OCI-M2 (cell line): ENCODE results near the gene LHX6.

ENCODE experiments used
- DNase-seq: peaks from one replicate; lab custom pipeline; 2025; ENCODE audit not compliant: unreplicated experiment; lab: John Stamatoyannopoulos, UW

Gene LHX6

DNA sequence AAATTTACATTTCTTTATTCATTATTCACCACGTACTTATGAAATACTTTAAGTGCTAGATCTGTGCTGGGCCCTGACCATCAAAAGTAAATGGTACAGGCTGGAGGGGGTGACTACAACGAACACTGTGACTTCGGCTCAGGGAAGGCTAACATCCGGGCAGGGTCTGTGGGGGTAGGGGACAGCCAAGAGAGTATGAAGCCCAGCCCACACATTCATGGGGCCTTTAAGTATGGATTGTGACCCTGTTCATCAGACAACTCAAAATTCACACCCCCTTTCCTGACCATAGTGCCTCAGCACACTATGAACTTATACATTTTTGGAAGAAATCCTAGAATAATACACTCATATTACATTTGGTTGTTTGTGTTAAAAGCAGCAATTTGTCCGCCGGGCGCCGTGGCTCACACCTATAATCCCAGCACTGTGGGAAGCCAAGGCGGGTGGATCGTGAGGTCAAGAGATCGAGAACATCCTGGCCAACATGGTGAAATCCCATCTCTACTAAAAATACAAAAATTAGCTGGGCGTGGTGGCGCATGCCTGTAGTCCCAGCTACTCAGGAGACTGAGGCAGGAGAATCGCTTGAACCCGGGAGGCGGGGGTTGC, 35.7 kb downstream of the LHX6 start:
- DNase-seq: no peak

DNA sequence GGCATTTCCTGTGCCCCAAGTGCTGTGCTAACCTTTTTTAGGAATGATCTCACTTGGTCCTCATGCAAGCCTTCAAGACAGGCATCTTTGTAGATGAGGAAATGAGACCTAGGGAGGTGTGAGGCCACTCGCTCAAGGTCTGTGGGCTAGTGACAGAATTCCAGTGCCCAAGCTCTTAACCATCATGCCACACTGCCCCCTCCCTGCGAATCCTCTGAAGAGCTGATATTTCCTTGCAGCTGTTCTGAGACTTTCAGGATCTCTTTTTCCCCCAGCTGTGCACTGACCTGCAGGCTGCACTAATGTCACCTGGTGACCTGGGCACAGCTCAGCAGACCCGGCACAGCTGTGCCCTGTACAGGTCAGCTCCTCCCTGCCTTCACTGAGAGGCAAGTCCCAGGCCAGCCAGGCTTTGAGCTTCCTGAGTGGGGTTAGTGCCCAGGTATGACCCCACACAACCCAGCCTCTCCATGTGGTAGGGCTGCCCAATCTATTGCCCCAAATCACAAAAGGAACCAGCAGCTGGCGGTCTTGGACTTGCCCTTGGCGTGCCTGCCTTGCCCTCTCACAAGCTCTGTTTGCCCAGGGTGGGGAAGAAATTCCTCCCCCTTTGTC, 36.4 kb downstream of the LHX6 start:
- DNase-seq: no peak

DNA sequence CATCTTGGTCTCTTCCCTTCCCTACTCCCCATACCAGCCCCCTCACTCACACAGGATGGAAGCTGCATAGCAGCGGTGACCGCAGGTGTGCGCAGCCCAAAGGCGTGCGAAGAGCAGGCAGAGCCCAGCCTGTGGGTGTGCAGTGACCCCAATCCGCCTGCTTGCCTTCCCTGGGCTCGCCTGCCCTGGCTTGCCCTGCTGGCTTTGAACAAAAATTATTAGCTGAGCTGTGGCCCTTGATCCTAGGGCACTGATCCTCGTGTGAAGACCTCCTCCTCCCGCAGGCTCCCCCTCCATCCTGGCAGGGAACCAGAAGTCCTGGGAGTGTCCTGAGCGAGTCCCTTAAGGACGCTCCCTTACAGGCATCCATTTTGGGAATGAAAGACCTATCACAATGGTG, 37.2 kb downstream of the LHX6 start:
- no peak for DNase-seq

DNA sequence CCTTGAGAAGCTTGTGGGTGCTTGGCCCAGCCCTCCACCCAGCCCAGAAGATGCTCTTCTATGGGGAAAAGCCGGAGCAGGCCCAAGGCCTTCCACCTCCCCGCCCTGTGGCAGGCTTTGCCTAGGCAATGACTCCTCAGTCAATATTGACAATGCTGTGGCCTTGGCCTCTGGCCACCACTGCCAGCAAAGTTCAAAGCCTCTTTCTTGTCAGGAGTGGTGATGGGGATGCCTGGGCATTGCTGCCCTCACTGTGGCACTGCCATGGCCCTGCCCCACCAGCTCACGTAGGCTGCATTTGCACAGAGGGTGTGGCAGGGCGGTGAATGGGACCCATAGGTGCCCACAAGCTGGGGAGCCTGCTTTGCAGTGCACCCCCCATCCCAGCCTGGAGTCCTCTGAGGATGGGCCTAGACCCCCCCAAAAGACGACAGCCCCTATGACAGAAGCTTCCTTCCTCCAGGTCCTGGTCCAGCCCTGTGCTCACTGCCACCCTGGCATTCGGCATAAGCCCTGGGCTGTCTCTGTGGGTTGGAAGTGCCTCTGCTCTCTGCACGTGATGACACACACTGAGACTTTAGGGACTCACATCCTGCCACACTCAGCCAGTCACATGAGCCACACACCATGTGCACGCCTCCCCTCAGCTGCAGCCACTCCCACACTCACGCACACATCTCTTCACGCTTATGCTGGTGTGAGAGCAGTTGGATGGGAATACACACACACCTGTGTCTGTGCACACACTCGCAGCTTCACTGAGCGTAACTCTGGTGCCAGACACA, 38.0 kb downstream of the LHX6 start:
- no peak for DNase-seq

DNA sequence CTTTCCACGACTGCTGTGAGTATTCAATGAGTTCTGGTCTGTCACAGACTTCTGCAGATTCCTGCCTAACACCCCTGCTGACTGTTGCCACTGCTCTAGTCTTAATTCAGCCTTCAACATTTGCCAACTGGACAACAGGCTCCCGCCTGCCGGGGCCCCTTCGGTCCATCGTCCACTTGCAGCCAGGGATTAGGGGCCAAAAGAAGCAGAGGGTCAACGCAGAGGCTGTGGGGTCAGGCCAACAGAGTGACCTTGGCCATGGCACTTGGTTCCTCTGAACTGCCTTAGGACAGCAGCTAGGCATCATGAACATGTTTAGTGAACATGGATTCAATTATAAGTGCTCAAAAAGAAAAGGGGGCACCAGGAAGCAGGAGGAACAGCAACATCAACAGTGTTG, 40.4 kb downstream of the LHX6 start:
- no peak for DNase-seq

DNA sequence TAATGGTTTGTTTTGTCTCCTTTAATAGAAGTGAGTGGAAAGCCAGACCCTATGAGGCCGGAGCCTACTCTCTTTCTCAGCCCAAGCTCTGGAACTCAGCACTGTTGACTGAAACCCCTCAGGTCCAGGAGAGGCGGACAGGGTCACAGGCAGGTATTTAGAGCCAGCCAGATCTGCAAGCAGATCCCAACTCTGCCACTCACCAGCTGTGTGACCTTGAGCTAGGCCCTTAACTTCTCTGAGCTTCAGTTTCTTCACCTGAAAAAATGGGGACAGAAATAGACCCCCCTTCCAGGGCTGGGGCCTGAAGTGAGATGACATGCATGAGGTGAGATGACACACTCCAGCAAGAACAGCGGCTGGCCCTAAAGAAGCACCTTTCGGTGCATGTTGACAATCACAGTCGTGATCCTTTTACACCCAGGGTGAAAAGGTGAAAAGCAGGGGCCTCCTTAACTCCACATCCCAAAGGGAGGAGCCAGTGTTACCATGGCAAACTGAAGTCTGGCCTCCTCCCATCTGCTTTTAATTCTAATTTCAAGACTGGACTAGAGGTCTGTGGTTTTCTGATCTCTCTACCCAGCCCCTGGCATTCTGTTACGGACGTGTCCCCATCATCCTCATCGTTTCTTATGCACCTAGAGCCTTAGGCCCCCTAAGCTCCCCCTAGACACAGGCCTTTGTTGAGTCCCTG, 41.8 kb downstream of the LHX6 start:
- DNase-seq: no peak

DNA sequence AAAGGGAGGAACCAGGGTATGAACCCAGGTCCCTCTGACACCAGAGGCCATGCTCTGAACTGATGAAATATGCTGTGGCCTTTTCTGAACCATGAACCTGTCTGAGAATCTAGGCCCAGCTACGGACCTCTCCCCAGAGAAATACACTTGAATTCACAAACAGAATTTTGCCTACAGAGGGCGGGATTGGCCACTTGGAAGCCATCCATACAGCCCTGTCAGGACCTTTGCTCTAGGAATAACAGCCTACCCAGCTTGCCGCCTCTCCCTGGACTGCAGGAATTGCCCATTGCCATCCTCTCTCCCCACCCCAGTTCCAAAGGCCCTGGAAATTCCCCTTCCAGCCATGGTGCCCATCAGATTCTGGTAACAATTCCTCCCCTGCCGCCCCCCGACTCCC, 42.5 kb downstream of the LHX6 start:
- DNase-seq: no peak

DNA sequence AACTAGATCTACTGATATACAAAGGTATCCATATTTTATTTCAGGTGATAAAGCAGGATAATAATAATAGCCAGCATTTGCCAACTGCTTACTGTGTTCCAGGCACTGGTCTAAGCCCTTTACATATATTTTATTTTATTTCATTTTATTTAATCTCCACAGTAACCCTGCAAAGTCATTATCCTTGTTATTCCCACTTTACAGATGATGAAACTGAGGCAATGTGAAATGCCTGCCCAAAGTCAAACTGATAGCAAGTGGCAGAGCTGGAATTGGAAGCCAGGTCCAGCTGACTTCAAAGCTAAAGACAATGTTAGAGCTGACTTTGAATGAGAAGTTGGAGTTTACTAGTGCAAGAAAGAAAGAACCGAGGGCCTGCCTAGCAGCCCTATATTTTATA, 44.2 kb downstream of the LHX6 start:
- no peak for DNase-seq

DNA sequence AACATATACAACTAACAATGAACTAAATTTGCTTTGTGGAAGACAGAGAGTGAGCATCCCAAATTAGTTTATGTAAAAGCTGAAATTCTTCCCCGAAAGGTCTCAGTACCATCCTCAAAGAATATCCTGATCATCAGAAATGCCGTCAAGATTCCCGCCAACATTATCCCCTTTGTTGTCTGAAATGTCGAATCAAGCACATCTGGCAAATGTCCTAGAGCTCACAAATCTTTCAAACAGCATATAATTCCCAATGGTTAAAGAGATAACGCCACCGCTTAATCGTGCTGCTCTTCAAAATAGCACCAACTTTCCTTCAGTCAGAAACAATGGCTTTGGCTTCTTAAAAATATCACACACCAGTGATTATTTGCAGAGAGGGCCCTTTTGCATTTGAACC, 45.3 kb downstream of the LHX6 start:
- no peak for DNase-seq

DNA sequence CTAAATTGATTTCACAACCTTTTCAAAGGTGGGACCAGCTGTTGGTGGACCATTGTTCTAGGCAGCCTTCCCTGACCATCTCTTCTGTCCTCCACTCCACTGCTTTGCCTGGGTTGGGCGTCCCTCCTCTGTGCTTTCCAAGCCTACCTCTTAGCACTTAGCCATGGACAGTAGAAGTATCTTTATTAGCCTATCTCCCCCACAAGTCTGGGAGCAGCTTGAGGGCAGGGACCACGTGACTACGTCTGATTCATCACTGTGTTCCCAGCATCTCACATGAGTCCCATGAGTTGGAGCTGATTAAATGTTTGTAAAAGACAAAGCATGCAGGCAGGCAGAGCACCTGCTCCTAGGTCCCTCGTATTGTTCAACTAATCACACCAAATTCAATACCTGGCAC, 48.1 kb downstream of the LHX6 start:
- DNase-seq: no peak

DNA sequence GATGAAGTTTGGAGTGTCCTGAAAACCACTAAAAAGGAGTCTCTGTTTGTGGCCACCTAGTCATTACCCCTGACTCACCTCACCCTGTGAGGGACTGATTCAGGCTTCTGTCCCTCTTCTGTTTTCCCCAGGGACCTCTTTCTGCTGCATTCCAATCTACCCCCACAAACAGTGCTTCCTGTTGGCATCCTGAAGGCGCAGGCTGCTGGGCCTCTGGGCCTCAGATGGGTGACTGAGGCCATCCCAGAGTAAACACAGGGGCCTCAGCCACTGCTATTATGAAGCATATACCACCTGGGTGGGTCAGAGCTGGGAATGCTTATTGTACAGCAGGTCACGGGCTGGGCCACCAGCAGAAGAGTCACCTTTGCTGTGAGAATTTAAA, 49.1 kb downstream of the LHX6 start:
- DNase-seq: no peak

DNA sequence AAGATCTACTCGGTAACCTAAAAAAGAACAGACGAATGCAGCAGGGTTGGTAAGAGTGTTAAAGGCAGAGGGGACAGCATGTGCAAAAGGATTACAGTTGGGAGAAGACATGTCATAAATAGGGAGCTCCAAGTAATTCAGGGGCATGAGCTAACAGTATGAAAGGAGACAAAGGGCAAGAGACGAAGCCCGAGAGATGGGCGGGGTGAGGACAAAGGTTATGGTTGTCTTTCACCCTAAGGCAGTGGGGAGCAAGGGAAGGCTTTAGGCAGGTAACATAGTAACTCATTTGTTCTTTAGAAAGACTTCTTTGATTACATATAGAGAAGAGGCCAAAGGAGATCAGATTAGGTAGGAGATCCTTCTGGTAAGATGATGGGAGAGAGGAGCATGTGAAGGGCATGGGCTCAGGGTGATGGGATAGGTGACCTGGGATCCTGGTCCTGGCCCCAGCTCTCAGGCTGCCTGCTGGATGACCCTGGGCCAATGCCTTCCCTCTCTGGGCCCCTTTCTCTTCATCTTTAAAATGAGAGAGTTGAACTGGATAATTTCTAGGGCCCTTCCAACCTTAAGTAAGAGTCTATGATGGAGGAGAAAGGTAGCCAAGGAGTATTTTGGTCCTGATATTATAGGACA, 49.6 kb downstream of the LHX6 start:
- no peak for DNase-seq

DNA sequence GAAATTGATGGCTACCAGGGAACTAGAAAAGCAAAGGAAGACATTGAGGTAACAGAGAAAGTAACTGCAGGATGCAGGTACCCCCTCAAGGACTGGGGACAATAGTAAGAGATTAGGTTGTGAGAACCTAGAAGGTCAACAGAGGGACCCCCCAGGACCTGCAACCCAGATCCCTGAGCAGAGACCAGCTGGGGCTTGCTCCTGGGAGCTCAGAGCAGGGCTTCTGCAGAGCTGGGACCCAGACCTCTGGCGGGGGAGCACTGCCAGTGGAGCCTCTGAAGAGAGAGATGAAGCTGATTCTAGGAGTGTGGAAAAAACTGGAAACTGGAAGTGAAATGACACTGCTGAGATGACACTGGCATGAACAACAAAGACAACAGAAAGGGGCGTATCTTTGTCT, 51.8 kb downstream of the LHX6 start:
- DNase-seq: no peak

DNA sequence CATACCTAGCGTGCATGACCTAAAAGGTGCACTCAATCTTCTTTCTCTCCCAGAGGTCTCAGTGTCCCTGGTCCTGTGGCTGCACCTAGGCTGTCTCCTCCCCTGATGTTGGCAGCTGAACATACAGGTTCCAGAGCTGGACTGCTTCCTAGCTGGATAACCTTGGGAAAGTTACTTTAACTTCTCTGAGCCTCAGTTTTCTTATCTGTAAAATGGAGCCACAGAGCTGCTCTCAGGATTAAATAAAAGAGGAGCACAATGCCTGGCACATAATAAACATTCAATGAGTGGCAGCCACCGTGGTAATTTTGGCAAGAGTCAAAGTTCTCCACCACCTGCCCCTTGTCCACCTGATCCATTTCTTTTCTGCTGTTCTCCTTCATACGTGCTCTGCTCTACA, 55.1 kb downstream of the LHX6 start:
- DNase-seq: no peak

DNA sequence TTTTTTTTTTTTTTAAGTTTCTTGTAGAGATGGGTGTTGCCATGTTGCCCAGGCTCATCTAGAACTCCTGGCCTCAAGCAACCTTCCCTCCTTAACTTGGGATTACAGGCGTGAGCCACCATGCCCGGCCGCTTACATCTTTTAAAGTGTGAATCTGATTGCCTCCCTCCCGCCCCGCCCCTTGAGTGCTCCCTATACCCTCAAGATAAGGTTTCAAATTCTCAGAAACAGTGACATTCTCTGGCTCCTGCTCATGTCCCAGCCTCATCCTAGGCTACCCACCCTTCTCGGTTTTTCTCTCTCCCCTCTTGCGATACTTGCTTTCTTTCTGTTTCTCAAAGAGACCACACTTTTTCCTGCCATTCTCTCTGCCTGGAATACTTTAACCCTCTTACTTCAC, 56.6 kb downstream of the LHX6 start:
- no peak for DNase-seq

DNA sequence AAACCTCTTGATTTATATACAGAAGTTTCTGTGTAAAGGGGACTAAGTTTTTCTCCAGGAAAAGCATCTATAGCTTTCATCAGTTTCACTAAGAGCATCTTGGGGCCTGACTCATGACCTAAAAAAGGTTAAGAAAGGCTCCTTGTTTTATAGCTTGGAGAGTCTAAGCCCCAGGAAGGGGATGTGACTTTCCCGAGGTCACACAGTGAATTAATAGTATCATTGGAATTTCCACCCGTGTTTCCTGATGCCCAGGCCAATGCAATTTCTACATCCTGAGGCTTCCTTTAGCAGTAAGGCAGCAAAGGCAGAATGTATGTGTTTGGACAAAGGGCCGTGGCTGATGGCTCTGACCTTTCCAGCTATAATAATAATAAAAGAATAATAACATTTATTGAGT, 60.4 kb downstream of the LHX6 start:
- DNase-seq: no peak

DNA sequence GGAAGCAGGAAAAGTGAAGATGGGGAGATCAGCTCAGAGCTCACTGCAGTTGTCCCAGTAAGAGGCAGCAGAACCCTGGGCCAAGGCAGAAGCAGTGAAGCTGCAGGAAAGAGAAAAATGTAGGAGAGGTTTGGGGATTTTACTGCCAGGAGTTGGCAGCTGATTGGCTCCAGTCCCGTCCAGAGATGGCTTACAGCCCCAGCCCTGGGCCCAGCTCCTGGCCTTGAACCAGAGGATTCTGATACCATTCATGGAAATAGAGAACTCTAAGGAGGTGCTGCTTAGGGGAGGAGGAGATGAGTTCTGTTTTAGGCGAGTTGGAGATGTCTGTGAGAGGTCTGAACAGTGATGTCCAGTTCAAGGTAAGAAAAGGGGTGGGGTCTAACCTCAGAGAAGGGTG, 64.5 kb downstream of the LHX6 start:
- no peak for DNase-seq

DNA sequence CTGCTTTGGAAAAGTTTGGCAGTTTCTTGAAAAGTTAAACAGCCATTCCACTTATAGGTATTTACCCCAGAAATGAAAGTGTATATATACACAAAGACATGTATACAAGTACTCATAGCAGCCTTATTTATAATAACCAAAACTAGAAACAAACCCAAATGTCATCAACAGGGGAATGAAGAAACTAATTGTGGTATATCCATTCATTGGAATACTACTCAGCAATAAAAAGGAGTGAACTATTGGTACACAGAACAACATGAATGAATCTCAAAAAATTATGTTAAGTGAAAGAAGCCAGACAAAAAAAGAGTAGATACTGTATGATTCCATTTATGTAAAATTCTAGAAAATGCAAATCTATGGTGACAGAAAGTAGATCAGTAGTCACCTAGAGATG, 66.3 kb downstream of the LHX6 start:
- no peak for DNase-seq

DNA sequence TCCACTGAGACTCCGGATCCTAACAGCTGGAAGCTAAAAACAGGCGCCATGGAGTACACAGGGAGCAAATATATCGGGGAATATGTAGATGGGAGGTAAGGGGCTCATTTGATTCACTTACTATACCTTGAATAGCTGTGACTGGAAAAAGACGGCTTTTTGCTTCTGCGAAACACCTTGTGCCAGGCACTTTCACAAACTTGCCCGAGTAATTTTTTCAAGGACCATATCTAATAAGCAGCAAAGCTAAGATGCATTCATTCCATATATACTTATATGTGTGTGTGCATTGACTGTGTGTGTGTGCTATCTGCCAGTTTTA, 68.9 kb downstream of the LHX6 start:
- no peak for DNase-seq

DNA sequence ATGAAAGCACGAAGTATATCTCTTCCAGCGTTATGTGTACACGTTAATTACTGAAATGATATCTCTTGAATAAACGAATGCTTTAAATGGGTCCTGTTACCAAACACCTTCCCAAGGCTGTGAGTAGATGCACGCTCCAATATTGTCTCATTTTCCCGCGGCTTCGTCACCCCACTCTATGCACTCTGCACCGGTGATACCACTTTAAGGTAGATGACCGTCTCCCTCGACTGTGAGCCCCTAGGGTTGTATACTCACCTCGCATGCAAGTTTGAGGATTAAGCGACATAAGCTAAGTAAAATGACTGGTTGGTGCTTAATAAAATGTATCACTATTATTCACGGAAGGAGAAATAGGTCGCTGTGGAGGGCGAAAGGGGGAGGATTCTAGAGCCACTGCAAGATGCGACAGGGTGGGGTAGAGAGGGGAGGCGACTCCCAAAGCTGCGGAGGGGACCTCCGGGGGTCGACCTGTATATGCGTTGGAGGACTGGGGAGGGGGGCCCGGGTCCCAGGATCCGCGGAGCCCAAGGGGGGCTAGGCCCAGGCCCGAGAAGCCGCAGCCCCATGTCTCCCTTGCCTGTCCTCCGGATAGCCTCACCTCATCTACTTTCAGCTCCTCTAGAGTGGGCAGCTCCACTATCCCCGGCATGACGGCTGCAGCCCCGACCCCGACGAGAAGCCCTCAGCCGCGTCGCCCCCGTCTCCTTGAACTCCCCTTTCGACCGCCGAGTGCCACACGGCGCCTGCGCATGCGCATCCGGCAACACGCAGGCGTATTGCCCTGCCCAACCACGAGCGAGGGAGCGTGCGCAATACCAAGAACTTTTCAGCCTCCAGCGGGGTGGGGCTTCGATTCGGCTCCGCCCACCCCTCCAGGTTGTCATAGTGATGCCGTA, 69.5 kb downstream of the LHX6 start, which contains the start of the genes MORN5 and NDUFA8:
MORN5 (plus strand) TSS at position 883 of the 899 bp plus-strand sequence. CDS start 65 bp downstream, outside the sequence.
NDUFA8 (minus strand) TSS at position 754 of the 899 bp plus-strand sequence; CDS start at position 652, 102 bp downstream.
- peak; percentile 77 for DNase-seq
